ENCODE results near the gene ATAT1. TPM values are rescaled to one million over a fixed set of nuclear protein-coding genes. Genes with fewer than 3 reads are reported as not detected.

ATAT1 gene
- total RNA-seq, 6 experiments from 2014 or later = 5.2 to 9.3 (median 5.9) TPM

GRCh38 chr6:30611150-30611855, 15.4 kb upstream of the ATAT1 start:
- Mint-ChIP-seq H3K9me3 (peaks cover 7% of the 10 kb centered on the region), H3K27me3 (ENCODE audit: insufficient read depth) (peaks cover 19% of the 10 kb centered on the region), H3K27ac (peak overlapping the region; percentile 70), H3K4me3 (no peak overlapping the region), H3K36me3 (ENCODE audit: low read depth) (peaks cover 71% of the 10 kb centered on the region), H3K4me1 (ENCODE audit: low read depth) (peaks cover 74% of the 10 kb centered on the region)
- TF ChIP-seq, protein P1, sequence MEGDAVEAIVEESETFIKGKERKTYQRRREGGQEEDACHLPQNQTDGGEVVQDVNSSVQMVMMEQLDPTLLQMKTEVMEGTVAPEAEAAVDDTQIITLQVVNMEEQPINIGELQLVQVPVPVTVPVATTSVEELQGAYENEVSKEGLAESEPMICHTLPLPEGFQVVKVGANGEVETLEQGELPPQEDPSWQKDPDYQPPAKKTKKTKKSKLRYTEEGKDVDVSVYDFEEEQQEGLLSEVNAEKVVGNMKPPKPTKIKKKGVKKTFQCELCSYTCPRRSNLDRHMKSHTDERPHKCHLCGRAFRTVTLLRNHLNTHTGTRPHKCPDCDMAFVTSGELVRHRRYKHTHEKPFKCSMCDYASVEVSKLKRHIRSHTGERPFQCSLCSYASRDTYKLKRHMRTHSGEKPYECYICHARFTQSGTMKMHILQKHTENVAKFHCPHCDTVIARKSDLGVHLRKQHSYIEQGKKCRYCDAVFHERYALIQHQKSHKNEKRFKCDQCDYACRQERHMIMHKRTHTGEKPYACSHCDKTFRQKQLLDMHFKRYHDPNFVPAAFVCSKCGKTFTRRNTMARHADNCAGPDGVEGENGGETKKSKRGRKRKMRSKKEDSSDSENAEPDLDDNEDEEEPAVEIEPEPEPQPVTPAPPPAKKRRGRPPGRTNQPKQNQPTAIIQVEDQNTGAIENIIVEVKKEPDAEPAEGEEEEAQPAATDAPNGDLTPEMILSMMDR (IDR thresholded peaks at IDR 0.05) = no peak
- DNase-seq = no peak

DNA sequence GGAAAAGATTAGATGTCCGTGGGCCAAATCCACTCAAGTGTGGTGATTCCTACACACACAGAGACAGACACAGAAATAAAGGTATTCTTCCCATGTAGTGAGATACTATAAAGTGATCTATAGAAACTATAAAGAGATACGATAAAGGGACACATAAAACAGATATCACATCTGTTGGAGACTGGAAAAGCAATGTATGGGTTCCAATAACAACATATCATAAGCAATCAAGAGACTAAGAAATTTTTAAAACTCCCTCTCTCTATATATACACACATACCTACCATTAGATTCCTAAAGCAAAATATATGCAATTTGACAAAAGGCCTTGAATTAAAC, 14.8 kb upstream of the ATAT1 start:
- no peak for DNase-seq
- H3K27ac Mint-ChIP-seq = peak overlapping the region; percentile 70
- no peak overlapping the region for H3K4me3 Mint-ChIP-seq
- TF ChIP-seq, protein P1 (IDR thresholded peaks at IDR 0.05) = no peak
- peaks cover 12% of the 10 kb centered on the region for H3K9me3 Mint-ChIP-seq
- H3K27me3 Mint-ChIP-seq (ENCODE audit: insufficient read depth) = peaks cover 24% of the 10 kb centered on the region
- H3K4me1 Mint-ChIP-seq (ENCODE audit: low read depth) = peaks cover 78% of the 10 kb centered on the region
- peaks cover 71% of the 10 kb centered on the region for H3K36me3 Mint-ChIP-seq (ENCODE audit: low read depth)

GRCh38 chr6:30612213-30612612, 14.5 kb upstream of the ATAT1 start:
- peaks cover 28% of the 10 kb centered on the region for H3K27me3 Mint-ChIP-seq (ENCODE audit: insufficient read depth)
- H3K36me3 Mint-ChIP-seq (ENCODE audit: low read depth) = peaks cover 74% of the 10 kb centered on the region
- H3K4me1 Mint-ChIP-seq (ENCODE audit: low read depth) = peaks cover 82% of the 10 kb centered on the region
- H3K27ac Mint-ChIP-seq = peak overlapping the region; percentile 70
- DNase-seq = peak; percentile 43
- no peak overlapping the region for H3K4me3 Mint-ChIP-seq
- peaks cover 16% of the 10 kb centered on the region for H3K9me3 Mint-ChIP-seq
- TF ChIP-seq, protein P1 (IDR thresholded peaks at IDR 0.05) = peak; percentile 68

DNA sequence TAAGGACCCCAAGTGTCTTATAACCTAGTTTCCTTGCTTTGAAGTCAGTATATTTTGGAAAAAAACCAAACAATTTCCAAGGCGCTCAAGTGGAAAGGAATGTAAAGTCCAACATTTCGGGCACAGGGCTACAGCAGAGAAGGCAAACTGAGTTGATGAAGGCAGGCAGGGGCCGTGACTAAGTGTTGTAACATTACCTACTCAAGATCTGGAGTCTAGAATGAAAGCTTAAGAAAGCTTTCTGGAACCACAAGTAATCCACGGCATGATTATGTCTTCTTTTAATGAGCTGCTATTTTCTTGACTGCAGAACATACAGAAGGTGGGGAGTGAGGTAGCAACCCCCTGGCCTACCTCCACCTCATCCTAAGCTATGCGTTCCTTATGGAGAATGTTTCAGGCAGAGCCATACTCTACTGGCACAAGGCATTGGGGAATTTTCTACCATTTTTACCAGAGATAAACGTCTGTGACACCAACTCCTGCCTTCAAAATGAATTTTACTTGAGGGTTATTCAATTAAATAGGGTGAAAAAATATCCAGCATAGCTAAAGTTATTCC, 13.9 kb upstream of the ATAT1 start:
- Mint-ChIP-seq H3K27ac (peak overlapping the region; percentile 99), H3K9me3 (peaks cover 17% of the 10 kb centered on the region), H3K27me3 (ENCODE audit: insufficient read depth) (peaks cover 30% of the 10 kb centered on the region), H3K4me1 (ENCODE audit: low read depth) (peaks cover 77% of the 10 kb centered on the region), H3K4me3 (peak overlapping the region; percentile 97; the same call in 1 of the 2 replicates), H3K36me3 (ENCODE audit: low read depth) (peaks cover 69% of the 10 kb centered on the region)
- peak; percentile 52 for DNase-seq
- TF ChIP-seq, protein P1 (IDR thresholded peaks at IDR 0.05) = no peak

DNA sequence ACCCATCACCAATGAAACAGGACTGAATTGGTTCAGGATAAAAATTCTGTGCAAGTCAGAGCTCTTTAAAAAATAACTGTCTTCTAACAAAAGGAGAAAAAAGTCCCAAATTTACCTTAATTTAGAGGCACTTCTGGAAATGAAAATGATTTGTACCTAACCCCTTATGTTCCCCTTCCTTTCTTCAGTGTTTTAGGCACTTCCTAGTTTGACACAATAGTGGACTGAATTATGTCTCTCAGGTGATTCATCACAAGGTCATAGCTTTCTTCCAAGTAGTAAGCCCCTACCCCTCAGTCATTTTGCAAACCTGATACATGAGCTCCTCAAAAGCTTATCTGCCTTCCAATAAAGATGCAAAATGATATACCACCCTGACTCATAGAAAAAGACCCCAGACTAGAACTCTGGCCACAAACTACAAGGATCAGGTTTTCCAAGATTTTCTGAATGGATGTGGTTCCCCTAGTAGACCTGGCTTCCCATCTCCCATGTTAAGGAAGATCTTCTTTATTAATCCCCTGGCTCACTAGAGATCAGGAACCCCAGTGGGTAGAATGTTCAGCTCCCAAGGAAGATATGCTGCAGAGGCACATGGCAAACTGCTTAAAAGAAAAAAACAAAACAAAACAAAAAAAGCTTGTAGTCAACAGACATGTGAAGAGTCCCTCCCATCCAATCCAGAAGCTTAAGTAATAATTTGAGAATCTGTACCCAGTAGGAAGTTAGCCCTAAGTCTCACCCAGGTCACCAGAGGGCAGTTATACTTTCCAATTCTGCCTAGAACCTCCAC, 13.2 kb upstream of the ATAT1 start:
- peaks cover 67% of the 10 kb centered on the region for H3K36me3 Mint-ChIP-seq (ENCODE audit: low read depth)
- H3K27ac Mint-ChIP-seq = peak overlapping the region; percentile 99
- H3K4me1 Mint-ChIP-seq (ENCODE audit: low read depth) = peaks cover 79% of the 10 kb centered on the region

More for the DNA sequence above, 13.2 kb upstream of the ATAT1 start:
- Mint-ChIP-seq H3K4me3 (peak overlapping the region; percentile 97), H3K9me3 (peaks cover 17% of the 10 kb centered on the region), H3K27me3 (ENCODE audit: insufficient read depth) (peaks cover 32% of the 10 kb centered on the region)
- TF ChIP-seq, protein P1 (IDR thresholded peaks at IDR 0.05) = 0 out of 2 replicates have a peak, but pooled peaks have one; percentile 10
- peak; percentile 24 for DNase-seq

All from HFFc6 (cell line).